ENCODE measurements around the gene FLT1.

FLT1 gene

DNA sequence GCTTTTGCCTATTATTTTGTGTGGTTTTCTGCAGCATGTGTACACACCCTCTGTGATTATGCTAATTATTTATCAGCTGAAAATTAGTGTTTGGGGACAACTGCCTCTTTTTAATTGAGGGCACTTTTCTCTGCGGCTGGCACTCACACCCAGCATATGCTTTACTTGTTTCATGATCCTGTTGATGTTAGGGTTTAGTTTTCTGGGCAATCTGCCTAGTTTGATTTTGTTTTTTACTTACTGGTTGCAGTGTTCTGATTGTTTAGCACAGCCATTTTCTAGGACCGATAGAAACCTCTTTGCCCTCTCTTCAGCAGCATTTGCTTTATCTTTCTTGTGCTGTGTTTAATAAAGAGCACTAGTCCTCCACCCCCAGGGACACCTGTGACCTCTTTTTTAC, 195.0 kb downstream of the FLT1 start:
- DNase-seq = no peak

GRCh38 chr13:28297341-28297740, 197.6 kb downstream of the FLT1 start:
- no peak for DNase-seq

GRCh38 chr13:28286263-28286662, 208.7 kb downstream of the FLT1 start:
- no peak for DNase-seq

- no peak for DNase-seq
These were observed 211.3 kb downstream of the FLT1 start for GRCh38 chr13:28283600-28283999.

DNA sequence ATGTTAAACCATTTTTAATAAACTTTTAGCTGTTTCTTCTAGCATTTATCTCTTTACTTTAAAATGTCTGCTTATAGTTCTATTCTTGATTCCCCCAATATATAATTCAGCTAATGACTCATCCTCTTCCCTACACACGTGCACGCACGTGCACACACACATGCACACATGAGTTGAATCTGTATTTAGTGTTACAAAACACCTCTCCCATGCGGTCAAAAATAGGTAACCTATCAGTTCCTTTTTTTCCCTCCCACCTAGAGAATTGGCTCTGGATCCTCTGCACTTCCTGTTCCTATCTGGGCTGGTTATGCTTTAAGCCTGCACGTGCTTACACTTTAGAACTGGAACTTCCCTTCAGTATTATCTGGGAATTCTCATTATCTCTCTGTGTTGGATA, 212.5 kb downstream of the FLT1 start:
- no peak for DNase-seq

DNA sequence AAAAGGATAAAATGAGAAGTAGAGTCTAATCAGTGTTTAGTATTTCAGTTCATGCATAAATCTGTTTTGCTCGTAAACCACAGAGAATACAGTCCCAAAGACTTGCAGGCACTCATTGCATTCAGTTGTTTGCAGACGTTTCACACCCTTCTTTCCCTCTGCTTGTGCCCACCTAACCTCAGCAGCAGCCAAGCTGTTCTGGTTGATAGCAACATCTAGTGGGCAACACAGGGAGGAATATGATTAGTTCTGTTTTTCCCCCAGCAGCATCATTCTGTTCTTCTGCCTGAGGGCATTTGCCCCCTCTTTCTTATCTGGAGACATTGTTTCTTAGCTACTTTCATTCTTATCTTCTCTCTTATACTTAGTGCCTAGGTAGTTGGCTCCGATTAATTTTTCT, 221.0 kb downstream of the FLT1 start:
- DNase-seq = no peak

DNA sequence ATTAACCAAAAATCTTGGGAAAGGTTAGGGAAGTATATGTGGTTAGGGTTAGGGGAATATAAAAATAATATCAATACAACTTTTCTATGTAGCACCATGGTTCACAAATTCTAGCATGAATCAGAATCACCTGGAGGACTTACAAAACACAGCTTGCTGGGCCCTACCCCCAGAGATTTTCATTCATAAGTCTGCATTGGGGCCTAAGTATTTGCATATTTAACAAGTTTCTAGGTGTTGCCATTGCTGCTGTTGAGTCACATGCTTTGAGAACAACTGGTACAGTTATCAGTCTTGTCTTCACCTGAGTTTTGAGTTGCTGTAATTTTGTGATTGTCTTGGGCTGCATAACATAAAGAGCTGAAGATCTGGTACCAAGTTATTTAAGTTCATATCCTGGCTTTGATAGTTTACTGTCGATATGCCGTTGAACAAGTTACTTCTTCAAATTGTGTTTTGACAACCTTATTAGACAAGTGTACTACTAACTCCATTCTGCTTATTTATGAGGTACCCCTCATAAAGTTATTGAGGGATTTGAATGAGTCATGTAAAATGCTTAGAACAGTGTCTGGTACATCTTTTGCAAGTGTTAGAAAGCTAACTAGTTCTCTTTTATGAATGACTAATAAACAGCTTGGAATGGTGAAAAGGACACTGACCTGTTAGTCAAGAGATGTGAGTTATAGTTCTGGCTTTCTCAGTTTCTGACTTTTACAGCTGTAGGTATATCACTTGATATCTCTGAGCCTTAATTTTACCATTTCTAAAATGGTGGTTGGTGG, 223.7 kb downstream of the FLT1 start:
- no peak for DNase-seq

- DNase-seq = no peak
These were observed 226.1 kb downstream of the FLT1 start for GRCh38 chr13:28268800-28269223.

- no peak for DNase-seq
These were observed 227.4 kb downstream of the FLT1 start for GRCh38 chr13:28267497-28267896.

GRCh38 chr13:28258417-28258816, 236.5 kb downstream of the FLT1 start:
- no peak for DNase-seq

GRCh38 chr13:28257305-28257704, 237.6 kb downstream of the FLT1 start:
- DNase-seq = no peak

DNA sequence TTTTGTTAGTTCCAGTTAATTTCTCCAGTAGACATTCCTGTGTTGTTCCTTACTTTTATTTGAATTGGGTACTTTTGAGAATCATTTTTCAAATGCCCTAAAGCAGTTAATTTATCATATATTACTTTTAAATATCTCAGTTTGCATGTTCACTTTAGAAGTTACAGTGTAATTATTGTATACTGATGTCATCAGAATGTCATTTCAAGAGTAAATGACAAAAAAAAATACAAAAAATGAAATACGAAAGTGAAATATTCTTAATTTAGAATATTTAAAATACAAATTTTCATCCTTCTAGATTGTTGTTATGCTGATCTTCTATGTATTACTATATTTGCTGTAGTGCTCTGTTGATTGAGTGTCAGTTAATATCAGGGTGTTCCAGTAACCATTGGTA, 242.4 kb downstream of the FLT1 start:
- DNase-seq = no peak

DNA sequence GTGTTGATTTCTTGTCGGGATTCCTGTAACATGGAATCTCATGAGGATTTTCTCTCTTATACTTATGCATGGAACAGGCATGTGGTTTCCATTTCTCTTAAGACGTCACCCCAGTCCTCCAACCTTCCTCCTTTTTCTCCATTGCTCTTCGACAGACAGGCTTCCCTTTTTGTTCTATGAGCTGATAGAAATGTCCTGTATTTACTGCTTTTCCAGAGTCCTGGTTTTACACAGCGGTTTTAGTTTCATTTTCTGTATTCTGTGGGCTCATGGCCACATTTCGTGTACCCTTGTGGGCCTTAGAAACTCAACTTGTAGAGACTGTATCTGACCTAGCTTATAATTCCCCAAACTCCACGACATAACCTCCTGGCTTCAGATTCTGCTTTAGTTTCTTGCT, 243.5 kb downstream of the FLT1 start:
- no peak for DNase-seq

- DNase-seq = no peak
These were observed 244.4 kb downstream of the FLT1 start for GRCh38 chr13:28250542-28250941.
